ENCODE measurements around the gene KCNAB2.

KCNAB2 gene

GRCh38 chr1:6045561-6045960 is at the start of gene KCNAB2:
KCNAB2 (plus strand) TSS chr1:6045888; CDS start chr1:6051537, 5,649 bp downstream.
- no peak for DNase-seq

- DNase-seq = no peak
These were observed 48.9 kb upstream of the KCNAB2 start for GRCh38 chr1:5996641-5997270.

- no peak for DNase-seq
These were observed 48.4 kb upstream of the KCNAB2 start for GRCh38 chr1:5997316-5997715.

- no peak for DNase-seq
These were observed 47.4 kb upstream of the KCNAB2 start for GRCh38 chr1:5998051-5998905.

GRCh38 chr1:5998906-5999301 is 46.8 kb upstream of the KCNAB2 start:
- no peak for DNase-seq

GRCh38 chr1:5999711-6000443 is 45.8 kb upstream of the KCNAB2 start:
- DNase-seq = no peak

- no peak for DNase-seq
These were observed 45.0 kb upstream of the KCNAB2 start for GRCh38 chr1:6000444-6001288.

GRCh38 chr1:6001992-6002576 is 43.6 kb upstream of the KCNAB2 start:
- DNase-seq = peak; percentile 42

GRCh38 chr1:6002714-6003501 is 42.8 kb upstream of the KCNAB2 start:
- DNase-seq = peak; percentile 52

GRCh38 chr1:6003568-6004411 is 41.9 kb upstream of the KCNAB2 start:
- DNase-seq = peak; percentile 89

- DNase-seq = no peak
These were observed 41.1 kb upstream of the KCNAB2 start for GRCh38 chr1:6004412-6005123.

- DNase-seq = no peak
These were observed 40.3 kb upstream of the KCNAB2 start for GRCh38 chr1:6005276-6005917.

- DNase-seq = no peak
These were observed 38.8 kb upstream of the KCNAB2 start for GRCh38 chr1:6006882-6007281.

- no peak for DNase-seq
These were observed 38.2 kb upstream of the KCNAB2 start for GRCh38 chr1:6007318-6008083.

GRCh38 chr1:6008084-6008415 is 37.6 kb upstream of the KCNAB2 start:
- no peak for DNase-seq

GRCh38 chr1:6008696-6009095 is 37.0 kb upstream of the KCNAB2 start:
- no peak for DNase-seq

- DNase-seq = no peak
These were observed 36.3 kb upstream of the KCNAB2 start for GRCh38 chr1:6009120-6010040.
